PC-3 (cell line): ENCODE measurements around the gene EGF.

Experiments
- EZH2 ChIP-seq: fragments of 300-600 bp; sonication (generic); IDR thresholded peaks from one replicate; pipeline ENCODE4 v1.6.1; 2017; ENCODE audit warnings: antibody characterized with exemption, mild to moderate bottlenecking, low read length; ENCODE audit not compliant: unreplicated experiment
- EZH2phosphoT487 ChIP-seq: fragments of 300-600 bp; sonication (generic); IDR thresholded peaks from 2 replicates; pipeline ENCODE4 v1.6.1; 2018; ENCODE audit warnings: mild to moderate bottlenecking, antibody characterized with exemption, low read length, borderline replicate concordance
- TF ChIP-seq, protein P1 (sequence below): fragments of 300-600 bp; sonication (generic); conservative IDR thresholded peaks from 2 replicates; pipeline ENCODE4 v1.5.1; 2017; ENCODE audit warnings: antibody characterized with exemption, low read depth, mild to moderate bottlenecking, low read length

GRCh38 chr4:110032603-110033002 is 119.9 kb downstream of the EGF start:
- TF ChIP-seq, protein P1, sequence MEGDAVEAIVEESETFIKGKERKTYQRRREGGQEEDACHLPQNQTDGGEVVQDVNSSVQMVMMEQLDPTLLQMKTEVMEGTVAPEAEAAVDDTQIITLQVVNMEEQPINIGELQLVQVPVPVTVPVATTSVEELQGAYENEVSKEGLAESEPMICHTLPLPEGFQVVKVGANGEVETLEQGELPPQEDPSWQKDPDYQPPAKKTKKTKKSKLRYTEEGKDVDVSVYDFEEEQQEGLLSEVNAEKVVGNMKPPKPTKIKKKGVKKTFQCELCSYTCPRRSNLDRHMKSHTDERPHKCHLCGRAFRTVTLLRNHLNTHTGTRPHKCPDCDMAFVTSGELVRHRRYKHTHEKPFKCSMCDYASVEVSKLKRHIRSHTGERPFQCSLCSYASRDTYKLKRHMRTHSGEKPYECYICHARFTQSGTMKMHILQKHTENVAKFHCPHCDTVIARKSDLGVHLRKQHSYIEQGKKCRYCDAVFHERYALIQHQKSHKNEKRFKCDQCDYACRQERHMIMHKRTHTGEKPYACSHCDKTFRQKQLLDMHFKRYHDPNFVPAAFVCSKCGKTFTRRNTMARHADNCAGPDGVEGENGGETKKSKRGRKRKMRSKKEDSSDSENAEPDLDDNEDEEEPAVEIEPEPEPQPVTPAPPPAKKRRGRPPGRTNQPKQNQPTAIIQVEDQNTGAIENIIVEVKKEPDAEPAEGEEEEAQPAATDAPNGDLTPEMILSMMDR, result no peak
- TF ChIP-seq EZH2, result no peak
- no peak for TF ChIP-seq EZH2phosphoT487
